HEK293T (cell line): ENCODE data around the gene REV3L.

Experiments used
- CTCF ChIA-PET: fragments of 350-600 bp; formaldehyde crosslinking; extraction: SDS; loops from one replicate; lab custom pipeline; 2021; ENCODE audit warnings: antibody characterized with exemption, inconsistent platforms; lab: Yijun Ruan, JAX
- POLR2A ChIA-PET: fragments of 350-600 bp; formaldehyde crosslinking; extraction: SDS; loops from one replicate; lab custom pipeline; 2020; ENCODE audit warnings: antibody characterized with exemption, inconsistent platforms; lab: Yijun Ruan, JAX
- DNase-seq: peaks from one replicate; pipeline ENCODE4 v3.0.0; 2012; ENCODE audit warnings: mixed read lengths; ENCODE audit errors: extremely low spot score
- ARNT ChIP-seq: fragments of 450-650 bp; IDR thresholded peaks from 2 replicates; pipeline ENCODE4 v1.6.1; 2017; ENCODE audit warnings: mild to moderate bottlenecking
- BHLHE40 ChIP-seq: fragments of 450-650 bp; IDR thresholded peaks from 2 replicates; pipeline ENCODE4 v1.6.1; 2016; ENCODE audit warnings: mild to moderate bottlenecking, moderate library complexity, borderline replicate concordance
- CTBP1 ChIP-seq: fragments of 450-650 bp; IDR thresholded peaks from 2 replicates; pipeline ENCODE4 v1.6.1; 2016; ENCODE audit warnings: borderline replicate concordance
- ELF4 ChIP-seq: fragments of 450-650 bp; IDR thresholded peaks from 2 replicates; pipeline ENCODE4 v1.6.1; 2017; ENCODE audit warnings: antibody characterized with exemption
- FOXA1 ChIP-seq: fragments of 450-650 bp; IDR thresholded peaks from 2 replicates; pipeline ENCODE4 v1.6.1; 2016; ENCODE audit warnings: mild to moderate bottlenecking
- FOXK2 ChIP-seq: fragments of 450-650 bp; IDR thresholded peaks from 2 replicates; pipeline ENCODE4 v1.6.1; 2016; ENCODE audit warnings: mild to moderate bottlenecking
- FOXM1 ChIP-seq: fragments of 450-650 bp; IDR thresholded peaks from 2 replicates; pipeline ENCODE4 v1.6.1; 2017; ENCODE audit warnings: mild to moderate bottlenecking, borderline replicate concordance
- HDGF ChIP-seq: fragments of 450-650 bp; IDR thresholded peaks from 2 replicates; pipeline ENCODE4 v1.6.1; 2017; ENCODE audit warnings: antibody characterized with exemption, borderline replicate concordance
- L3MBTL2 ChIP-seq: fragments of 450-650 bp; conservative IDR thresholded peaks from 2 replicates; pipeline ENCODE4 v1.6.1; 2016; ENCODE audit warnings: mild to moderate bottlenecking
- LEF1 ChIP-seq: fragments of 450-650 bp; IDR thresholded peaks from 2 replicates; pipeline ENCODE4 v1.6.1; 2017; ENCODE audit warnings: mild to moderate bottlenecking, borderline replicate concordance
- NFRKB ChIP-seq: fragments of 450-650 bp; IDR thresholded peaks from 2 replicates; pipeline ENCODE4 v1.6.1; 2016; ENCODE audit warnings: mild to moderate bottlenecking, moderate library complexity
- SP1 ChIP-seq: fragments of 450-650 bp; IDR thresholded peaks from 2 replicates; pipeline ENCODE4 v1.6.1; 2017
- SUZ12 ChIP-seq: fragments of 450-650 bp; IDR thresholded peaks from 2 replicates; pipeline ENCODE4 v1.6.1; 2016; ENCODE audit warnings: mild to moderate bottlenecking
- TARDBP ChIP-seq: fragments of 450-650 bp; IDR thresholded peaks from 2 replicates; pipeline ENCODE4 v1.6.1; 2016
- ZNF384 ChIP-seq: fragments of 450-650 bp; IDR thresholded peaks from 2 replicates; pipeline ENCODE4 v1.6.1; 2016
- TF ChIP-seq, protein P1 (sequence below): fragments of 450-650 bp; IDR thresholded peaks from 2 replicates; pipeline ENCODE4 v1.6.1; 2016

The REV3L gene

GRCh38 chr6:111417181-111417585 is 65.8 kb downstream of the REV3L start:
- POLR2A ChIA-PET = no interaction called here
- TF ChIP-seq FOXK2 (no peak), HDGF (no peak), SUZ12 (no peak), ELF4 (no peak), TARDBP (no peak), FOXM1 (no peak), SP1 (no peak), ZNF384 (no peak), FOXA1 (no peak), CTBP1 (no peak), L3MBTL2 (no peak), ARNT (no peak), NFRKB (no peak)
- TF ChIP-seq, protein P1, sequence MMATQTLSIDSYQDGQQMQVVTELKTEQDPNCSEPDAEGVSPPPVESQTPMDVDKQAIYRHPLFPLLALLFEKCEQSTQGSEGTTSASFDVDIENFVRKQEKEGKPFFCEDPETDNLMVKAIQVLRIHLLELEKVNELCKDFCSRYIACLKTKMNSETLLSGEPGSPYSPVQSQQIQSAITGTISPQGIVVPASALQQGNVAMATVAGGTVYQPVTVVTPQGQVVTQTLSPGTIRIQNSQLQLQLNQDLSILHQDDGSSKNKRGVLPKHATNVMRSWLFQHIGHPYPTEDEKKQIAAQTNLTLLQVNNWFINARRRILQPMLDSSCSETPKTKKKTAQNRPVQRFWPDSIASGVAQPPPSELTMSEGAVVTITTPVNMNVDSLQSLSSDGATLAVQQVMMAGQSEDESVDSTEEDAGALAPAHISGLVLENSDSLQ = no peak
- no peak for DNase-seq
- CTCF ChIA-PET = no interaction called here

DNA sequence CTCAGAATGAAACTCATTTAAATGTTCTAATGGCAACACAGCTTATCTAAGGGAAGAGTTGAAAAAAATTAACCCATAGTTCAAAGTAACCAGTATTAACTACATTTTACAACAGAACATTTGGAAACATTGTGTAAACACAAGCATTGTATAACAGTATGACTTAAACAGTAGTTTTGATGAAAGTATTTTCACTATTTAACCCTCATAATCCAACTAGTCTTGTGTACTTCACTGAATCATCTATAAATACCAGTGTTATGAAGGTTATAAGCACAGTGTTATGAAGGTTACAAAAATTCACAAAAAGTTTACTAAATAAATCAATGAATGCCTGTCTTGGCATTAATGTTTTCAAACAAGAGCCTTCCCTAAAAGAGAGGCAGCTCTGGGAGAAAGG is 66.5 kb downstream of the REV3L start:
- TF ChIP-seq FOXA1 = no peak
- no peak for TF ChIP-seq SUZ12
- no peak for TF ChIP-seq ZNF384
- no peak for TF ChIP-seq SP1
- TF ChIP-seq ARNT = no peak
- TF ChIP-seq FOXM1 = no peak
- TF ChIP-seq HDGF = no peak
- no peak for TF ChIP-seq TARDBP
- TF ChIP-seq, protein P1 = no peak
- no peak for TF ChIP-seq FOXK2
- TF ChIP-seq LEF1 = no peak
- TF ChIP-seq NFRKB = no peak
- no peak for TF ChIP-seq L3MBTL2
- TF ChIP-seq CTBP1 = no peak
- TF ChIP-seq ELF4 = no peak
- no peak for TF ChIP-seq BHLHE40
- ChIA-PET CTCF (no interaction called here), POLR2A (no interaction called here)
- no peak for DNase-seq

DNA sequence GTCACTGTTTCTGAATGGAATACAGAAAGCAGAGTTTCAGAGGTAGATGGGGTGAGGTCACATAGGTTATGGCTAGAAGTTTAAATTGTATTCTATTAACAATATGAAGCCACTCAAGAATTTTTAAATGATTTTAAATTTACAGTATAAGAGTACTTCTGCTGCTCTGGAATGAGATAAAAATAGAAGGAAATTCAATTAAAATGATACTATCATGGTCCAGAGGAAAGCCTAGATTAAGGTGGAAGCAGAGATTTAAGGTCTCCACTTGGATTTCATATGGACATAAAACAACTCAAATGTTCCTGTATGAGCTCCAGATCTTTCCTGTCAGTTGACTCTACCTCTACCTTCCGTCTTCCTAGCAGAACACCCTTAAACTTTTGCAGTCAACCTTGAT is 68.6 kb downstream of the REV3L start:
- POLR2A ChIA-PET = no interaction called here
- CTCF ChIA-PET = no interaction called here
- TF ChIP-seq ARNT (no peak), L3MBTL2 (no peak), SP1 (no peak), HDGF (no peak), NFRKB (no peak), ZNF384 (no peak), FOXK2 (no peak), CTBP1 (no peak), TARDBP (no peak), LEF1 (no peak), BHLHE40 (no peak), SUZ12 (no peak), FOXA1 (no peak), ELF4 (no peak), FOXM1 (no peak)
- TF ChIP-seq, protein P1 = no peak
- DNase-seq = no peak

DNA sequence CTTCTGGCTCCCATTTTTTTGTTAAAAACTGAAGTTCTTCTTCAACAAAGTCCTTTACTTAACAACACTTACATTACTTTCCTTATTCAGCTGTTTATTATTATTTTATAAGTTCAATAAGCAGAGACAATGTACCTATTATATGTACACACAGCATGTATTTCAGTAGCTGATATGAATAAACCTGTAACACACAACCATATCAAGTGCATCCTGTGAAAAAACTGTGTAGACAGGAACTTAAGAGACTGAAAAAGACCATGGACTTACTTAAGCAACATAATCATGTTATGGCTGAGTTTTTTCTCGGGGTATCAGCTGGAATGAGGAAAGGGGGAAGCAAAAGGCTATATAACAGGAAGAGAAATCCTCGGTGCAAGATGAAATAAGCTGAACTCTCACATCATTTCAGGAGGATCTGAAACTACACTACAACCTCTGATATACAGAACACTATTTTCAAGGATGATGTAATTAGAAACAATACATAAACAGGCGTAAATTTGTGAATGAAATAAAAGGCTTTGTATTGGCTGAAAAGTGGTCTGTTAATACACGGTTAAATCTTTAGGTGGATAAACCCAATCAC is 70.9 kb downstream of the REV3L start:
- TF ChIP-seq L3MBTL2 = no peak
- TF ChIP-seq ELF4 = no peak
- TF ChIP-seq LEF1 = no peak
- TF ChIP-seq NFRKB = no peak
- no peak for TF ChIP-seq FOXA1
- TF ChIP-seq, protein P1 = no peak
- TF ChIP-seq FOXK2 = no peak
- TF ChIP-seq BHLHE40 = no peak
- no peak for TF ChIP-seq SP1
- no peak for TF ChIP-seq ZNF384
- no peak for TF ChIP-seq SUZ12
- TF ChIP-seq FOXM1 = no peak
- TF ChIP-seq CTBP1 = no peak
- TF ChIP-seq HDGF = no peak
- no peak for TF ChIP-seq ARNT
- POLR2A ChIA-PET = no interaction called here
- CTCF ChIA-PET = interaction anchor here (0.5 to 0.6 kb wide), 2 partner anchors 245 to 586 kb away, joined by 3 to 5 read pairs; no protein-coding TSS in a partner anchor
- no peak for DNase-seq

DNA sequence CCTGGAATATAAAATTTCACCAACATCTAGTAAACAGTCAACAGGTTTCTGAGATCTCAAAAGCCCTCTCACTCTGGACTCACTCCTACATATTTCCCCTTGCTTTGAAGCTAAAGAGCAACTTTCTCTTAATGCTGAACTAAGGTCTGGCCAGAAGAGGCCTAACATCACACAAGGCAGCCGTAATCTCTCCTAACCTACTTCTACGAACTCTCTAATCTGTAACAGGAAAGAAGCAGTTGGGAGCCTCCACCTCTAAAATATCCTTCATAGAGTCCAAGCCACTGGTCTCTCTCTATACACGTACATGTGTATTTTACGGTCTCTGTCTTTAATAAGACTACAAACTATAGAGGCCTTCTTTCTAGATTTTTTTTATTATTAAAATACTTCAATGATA is 72.0 kb downstream of the REV3L start:
- TF ChIP-seq ARNT = no peak
- TF ChIP-seq FOXM1 = no peak
- ChIA-PET CTCF (no interaction called here), POLR2A (no interaction called here)
- no peak for DNase-seq
